HFF-Myc (cell line): ENCODE measurements around the gene YDJC.

Experiments
- DNase-seq: peaks from one replicate; pipeline ENCODE4 v3.0.0-alpha.2; 2011; ENCODE audit warnings: low read depth; ENCODE audit errors: extremely low read depth
- H3K4me3 ChIP-seq: replicated peaks from 2 replicates; pipeline ENCODE4 v1.5.1; 2011; ENCODE audit warnings: low read depth, mild to moderate bottlenecking, control low read depth, low read length
- CTCF ChIP-seq: IDR thresholded peaks from 2 replicates; pipeline ENCODE4 v1.5.1; 2012; ENCODE audit warnings: mild to moderate bottlenecking, low read depth, low read length, control low read depth; ENCODE audit errors: missing control alignments

Gene YDJC

GRCh38 chr22:21634844-21635243 is 5.0 kb upstream of the YDJC start:
- H3K4me3 ChIP-seq: no peak overlapping the region
- TF ChIP-seq CTCF: no peak
- no peak for DNase-seq

GRCh38 chr22:21634081-21634480 is 4.3 kb upstream of the YDJC start:
- H3K4me3 ChIP-seq: no peak overlapping the region
- no peak for TF ChIP-seq CTCF
- DNase-seq: no peak

- no peak for DNase-seq
- no peak for TF ChIP-seq CTCF
- no peak overlapping the region for H3K4me3 ChIP-seq
Measured at GRCh38 chr22:21633481-21633880, 3.7 kb upstream of the YDJC start.

GRCh38 chr22:21632931-21633330 is 3.1 kb upstream of the YDJC start:
- DNase-seq: no peak
- no peak overlapping the region for H3K4me3 ChIP-seq
- TF ChIP-seq CTCF: no peak

GRCh38 chr22:21632237-21632895 is 2.5 kb upstream of the YDJC start, which contains the start of gene CCDC116:
Gene CCDC116 (plus strand): TSS chr22:21632760. CDS start chr22:21633182, 422 bp downstream.
- DNase-seq: no peak
- no peak for TF ChIP-seq CTCF
- H3K4me3 ChIP-seq: no peak within 1 kb of the TSS

- no peak overlapping the region for H3K4me3 ChIP-seq
- no peak for DNase-seq
- no peak for TF ChIP-seq CTCF
Measured at GRCh38 chr22:21631025-21631424, 1.2 kb upstream of the YDJC start.
